GM18951 (cell line): ENCODE results near the gene ZNF662.

Experiments
- POLR2A ChIP-seq: IDR thresholded peaks from 4 replicates; pipeline ENCODE4 v1.6.1; 2011; ENCODE audit warnings: mild to moderate bottlenecking; ENCODE audit not compliant: insufficient read length, insufficient read depth; ENCODE audit errors: extremely low read depth
- in situ Hi-C: fragments of 300-500 bp; cut with MboI; formaldehyde crosslinking; loops from one replicate; pipeline ENCODE4 v1.12.0; 2022; ENCODE audit warnings: low sequenced_read_pairs, mixed read lengths, inconsistent platforms; ENCODE audit not compliant: unreplicated experiment

Gene ZNF662

GRCh38 chr3:42898896-42899675, 6.9 kb upstream of the ZNF662 start:
- TF ChIP-seq POLR2A = no peak
- in situ Hi-C loops = no loop called here

DNA sequence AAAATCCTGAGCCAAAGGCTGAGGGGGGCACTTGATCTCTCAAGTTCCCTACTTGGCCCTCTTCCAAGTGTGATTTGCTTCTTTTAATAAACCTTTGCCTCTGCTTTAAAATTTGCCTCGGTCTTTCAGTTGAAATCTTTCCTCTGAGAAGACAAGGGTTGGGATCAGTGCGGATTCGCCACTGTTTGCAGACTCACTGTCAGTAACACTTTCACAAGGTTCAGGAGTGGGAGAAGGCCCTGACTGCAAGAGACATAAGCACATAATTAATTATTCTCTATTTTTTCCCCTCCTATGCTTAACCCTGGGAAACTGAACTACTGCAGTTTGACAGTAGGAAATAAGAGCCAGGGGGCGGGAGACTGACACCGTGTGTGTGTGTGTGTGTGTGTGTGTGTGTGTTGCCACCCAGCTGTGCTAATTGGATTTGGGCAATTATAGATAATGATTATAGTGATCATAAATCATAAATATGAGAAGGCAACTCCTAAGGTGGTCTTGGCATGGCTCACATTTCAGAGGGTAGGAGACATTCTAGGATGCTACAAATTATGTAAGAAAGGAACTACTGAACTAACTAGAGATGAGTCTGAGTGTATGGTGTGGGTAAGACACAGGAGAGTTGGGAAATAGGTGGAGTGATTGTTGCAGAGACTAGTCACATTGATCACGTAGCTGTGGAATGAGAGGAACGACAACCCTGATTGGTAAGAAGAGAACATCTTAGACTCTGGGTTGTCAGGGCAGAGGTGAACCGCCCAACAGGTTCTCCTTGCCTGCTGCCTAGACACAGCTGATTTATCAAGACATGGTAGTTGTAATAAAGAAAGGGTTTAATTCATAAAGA, 5.5 kb upstream of the ZNF662 start:
- in situ Hi-C loops = no loop called here
- no peak for TF ChIP-seq POLR2A

- no peak for TF ChIP-seq POLR2A
- in situ Hi-C loops = no loop called here
Measured at GRCh38 chr3:42901073-42901415, 4.9 kb upstream of the ZNF662 start.

DNA sequence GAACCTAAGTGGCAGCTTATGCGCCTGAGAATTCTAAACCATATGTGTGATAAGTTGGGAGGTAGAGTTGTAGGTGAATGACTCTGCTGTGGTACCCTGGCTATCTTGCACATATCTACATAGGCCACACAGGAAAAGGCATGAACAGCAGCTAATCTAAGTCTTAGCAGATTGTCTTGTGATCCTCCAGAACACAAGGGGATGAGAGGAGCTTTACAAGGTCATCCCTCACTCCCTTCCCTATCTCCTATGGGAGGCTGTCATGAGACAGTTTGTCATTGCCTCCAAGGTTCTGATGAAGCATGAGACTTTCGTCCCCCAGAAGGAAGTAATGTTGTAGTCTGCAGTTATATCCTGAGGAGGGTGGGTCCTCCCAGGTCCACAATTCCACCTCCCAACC, 3.7 kb upstream of the ZNF662 start:
- TF ChIP-seq POLR2A = no peak
- in situ Hi-C loops = no loop called here

- TF ChIP-seq POLR2A = no peak
- in situ Hi-C loops = no loop called here
Measured at GRCh38 chr3:42904076-42904475, 1.9 kb upstream of the ZNF662 start.

DNA sequence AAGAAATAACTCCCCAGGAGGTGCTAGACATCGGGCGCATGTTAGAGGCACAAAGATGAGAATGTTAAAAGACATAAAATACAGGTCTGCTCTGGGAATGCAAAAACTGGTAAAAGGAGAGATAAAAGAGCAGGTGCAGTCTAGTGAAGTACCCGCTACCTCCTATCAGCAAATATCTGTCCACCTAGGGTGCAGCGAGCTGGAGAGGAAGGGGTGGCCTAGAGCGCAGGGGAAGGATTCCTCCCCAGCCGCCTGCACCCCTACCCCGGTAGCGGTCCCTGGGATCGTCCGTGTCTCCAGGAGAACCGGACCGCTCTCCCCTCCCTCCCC, 237 bp upstream of the ZNF662 start:
- in situ Hi-C loops = no loop called here
- TF ChIP-seq POLR2A = no peak

GRCh38 chr3:42906848-42907183, 874 bp downstream of the ZNF662 start:
- in situ Hi-C loops = no loop called here
- TF ChIP-seq POLR2A = no peak

GRCh38 chr3:42908675-42909074, 2.7 kb downstream of the ZNF662 start:
- in situ Hi-C loops = no loop called here
- TF ChIP-seq POLR2A = no peak

- TF ChIP-seq POLR2A = no peak
- in situ Hi-C loops = no loop called here
Measured at GRCh38 chr3:42911551-42911950, 5.6 kb downstream of the ZNF662 start.

DNA sequence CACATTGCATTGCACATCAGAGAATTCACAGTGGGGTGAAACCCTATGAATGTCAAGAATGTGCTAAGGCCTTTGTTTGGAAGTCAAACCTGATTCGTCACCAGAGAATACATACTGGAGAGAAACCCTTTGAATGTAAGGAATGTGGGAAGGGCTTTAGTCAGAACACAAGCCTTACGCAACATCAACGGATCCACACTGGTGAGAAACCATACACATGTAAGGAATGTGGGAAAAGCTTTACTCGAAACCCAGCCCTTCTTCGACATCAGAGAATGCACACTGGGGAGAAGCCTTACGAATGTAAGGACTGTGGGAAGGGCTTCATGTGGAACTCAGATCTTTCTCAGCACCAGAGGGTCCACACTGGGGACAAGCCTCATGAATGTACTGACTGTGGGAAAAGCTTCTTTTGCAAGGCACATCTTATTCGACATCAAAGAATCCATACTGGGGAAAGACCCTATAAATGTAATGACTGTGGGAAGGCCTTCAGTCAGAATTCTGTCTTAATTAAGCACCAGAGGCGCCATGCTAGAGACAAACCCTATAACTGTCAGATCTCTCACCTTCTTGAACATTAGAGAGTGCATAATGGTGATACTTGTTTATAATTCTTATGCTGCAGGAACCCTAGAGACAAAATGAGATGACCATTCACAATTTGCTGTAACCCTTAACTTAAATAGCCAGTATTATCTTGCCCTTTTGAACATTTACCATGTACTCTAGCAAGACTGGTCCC, 9.0 kb downstream of the ZNF662 start:
- TF ChIP-seq POLR2A = no peak
- in situ Hi-C loops = no loop called here

GRCh38 chr3:42923606-42924005, 17.7 kb downstream of the ZNF662 start:
- TF ChIP-seq POLR2A = no peak
- in situ Hi-C loops = no loop called here

GRCh38 chr3:42926310-42926709, 20.4 kb downstream of the ZNF662 start:
- TF ChIP-seq POLR2A = no peak
- in situ Hi-C loops = no loop called here

DNA sequence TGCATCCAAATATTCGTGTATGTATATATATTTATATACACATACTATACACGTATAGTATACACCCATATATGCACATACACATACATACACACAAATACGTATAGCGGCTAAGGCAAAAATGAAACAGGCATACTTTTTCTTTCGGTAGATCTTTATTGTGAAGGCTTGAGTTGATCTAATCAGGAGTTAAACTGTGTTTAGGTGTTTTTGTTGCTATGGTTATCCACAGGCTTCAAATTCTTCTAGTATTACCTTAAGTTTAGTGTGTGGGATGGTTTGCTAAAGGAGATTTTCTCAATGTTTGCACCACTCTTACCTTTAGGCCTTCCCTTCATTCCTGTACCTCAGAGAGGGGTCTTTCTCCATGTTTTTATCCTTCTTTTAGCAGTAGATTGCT, 28.2 kb downstream of the ZNF662 start:
- in situ Hi-C loops = no loop called here
- TF ChIP-seq POLR2A = no peak

DNA sequence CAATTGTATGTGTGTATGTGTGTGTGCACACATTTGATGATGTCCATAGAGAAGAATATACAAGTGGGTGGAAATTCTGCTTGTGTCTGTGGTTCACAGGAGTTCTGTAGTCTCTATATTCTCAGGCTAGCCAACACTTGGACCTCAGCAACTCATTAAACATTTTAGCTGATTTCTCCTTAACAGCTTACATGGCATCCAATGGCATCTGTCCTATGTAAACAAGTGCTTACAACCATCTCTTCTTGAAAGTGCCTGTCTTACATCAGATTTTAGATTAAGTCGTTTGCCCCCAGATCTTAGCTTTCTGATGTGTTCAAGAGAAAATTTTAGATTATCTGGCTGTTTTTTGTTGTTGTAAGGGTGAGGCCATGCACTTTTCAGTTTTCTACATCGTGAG, 29.0 kb downstream of the ZNF662 start:
- TF ChIP-seq POLR2A = no peak
- in situ Hi-C loops = no loop called here

- no peak for TF ChIP-seq POLR2A
- in situ Hi-C loops = no loop called here
Measured at GRCh38 chr3:42935472-42935871, 29.5 kb downstream of the ZNF662 start.
